ENCODE data around the gene WDR47.

DNA sequence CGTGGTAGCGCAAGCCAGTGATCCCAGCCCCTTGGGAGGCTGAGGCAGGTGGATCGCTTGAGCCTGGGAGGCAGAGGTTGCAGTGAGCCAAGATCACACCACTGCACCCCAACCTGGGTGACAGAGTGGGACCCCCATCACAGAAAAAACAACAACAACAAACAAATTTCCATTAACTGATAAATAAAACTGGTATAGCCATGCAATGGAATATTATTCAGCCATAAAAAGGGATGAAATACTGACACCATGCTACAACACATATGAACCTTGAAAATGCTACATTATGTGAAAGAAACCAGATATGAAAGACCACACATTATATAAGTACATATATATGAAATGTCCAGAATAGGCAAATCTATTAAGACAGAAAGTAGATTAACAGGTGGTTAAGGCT is 90.7 kb downstream of the WDR47 start:
- TF ChIP-seq FOSL1 (IDR thresholded peaks at IDR 0.05; ENCODE audit: low read depth), result no peak
- no peak for TF ChIP-seq POLR2A (IDR thresholded peaks at IDR 0.05; ENCODE audit: borderline replicate concordance, extremely low read depth, insufficient read depth, insufficient read length)
- TF ChIP-seq EZH2 (IDR thresholded peaks at IDR 0.05), result no peak
- TF ChIP-seq CEBPB (IDR thresholded peaks at IDR 0.05; ENCODE audit: low read depth), result no peak
- no peak for TF ChIP-seq JUND (IDR thresholded peaks at IDR 0.05)
- TF ChIP-seq POLR2AphosphoS5 (IDR thresholded peaks at IDR 0.05; ENCODE audit: low read depth, low read length), result no peak
- TF ChIP-seq MAX (IDR thresholded peaks at IDR 0.05), result no peak
- TF ChIP-seq SRF (IDR thresholded peaks at IDR 0.05; ENCODE audit: low read depth), result no peak
- TF ChIP-seq, protein P1, sequence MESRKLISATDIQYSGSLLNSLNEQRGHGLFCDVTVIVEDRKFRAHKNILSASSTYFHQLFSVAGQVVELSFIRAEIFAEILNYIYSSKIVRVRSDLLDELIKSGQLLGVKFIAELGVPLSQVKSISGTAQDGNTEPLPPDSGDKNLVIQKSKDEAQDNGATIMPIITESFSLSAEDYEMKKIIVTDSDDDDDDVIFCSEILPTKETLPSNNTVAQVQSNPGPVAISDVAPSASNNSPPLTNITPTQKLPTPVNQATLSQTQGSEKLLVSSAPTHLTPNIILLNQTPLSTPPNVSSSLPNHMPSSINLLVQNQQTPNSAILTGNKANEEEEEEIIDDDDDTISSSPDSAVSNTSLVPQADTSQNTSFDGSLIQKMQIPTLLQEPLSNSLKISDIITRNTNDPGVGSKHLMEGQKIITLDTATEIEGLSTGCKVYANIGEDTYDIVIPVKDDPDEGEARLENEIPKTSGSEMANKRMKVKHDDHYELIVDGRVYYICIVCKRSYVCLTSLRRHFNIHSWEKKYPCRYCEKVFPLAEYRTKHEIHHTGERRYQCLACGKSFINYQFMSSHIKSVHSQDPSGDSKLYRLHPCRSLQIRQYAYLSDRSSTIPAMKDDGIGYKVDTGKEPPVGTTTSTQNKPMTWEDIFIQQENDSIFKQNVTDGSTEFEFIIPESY (IDR thresholded peaks at IDR 0.05; ENCODE audit: extremely low read depth, insufficient replicate concordance, low read length), result no peak
